ENCODE measurements around the gene TMEM52.

GRCh38 chr1:1948783-1949182 is 29.7 kb upstream of the TMEM52 start:
- TF ChIP-seq CTCF (conservative IDR thresholded peaks at IDR 0.05; ENCODE audit: low read length): no peak
- no peak for TF ChIP-seq EZH2phosphoT487 (IDR thresholded peaks at IDR 0.05; ENCODE audit: borderline replicate concordance, low read depth, low read length)
